ENCODE data around the gene CHST2. TPM values are rescaled to one million over a fixed set of nuclear protein-coding genes. Genes with fewer than 3 reads are reported as not detected.

CHST2 gene
- total RNA-seq, 1 donor from 2014 or later = 41.6 TPM

GRCh38 chr3:143100451-143100850 is 19.1 kb upstream of the CHST2 start:
- Mint-ChIP-seq H3K9me3 (ENCODE audit: unreplicated experiment) (peaks cover 10% of the 10 kb centered on the region), H3K4me3 (ENCODE audit: unreplicated experiment) (no peak overlapping the region), H3K27me3 (ENCODE audit: unreplicated experiment) (peaks cover 22% of the 10 kb centered on the region), H3K27ac (ENCODE audit: unreplicated experiment) (no peak overlapping the region), H3K4me1 (ENCODE audit: unreplicated experiment) (peaks cover 7% of the 10 kb centered on the region), H3K36me3 (ENCODE audit: unreplicated experiment) (peaks cover 2% of the 10 kb centered on the region)
- no peak for TF ChIP-seq CTCF (IDR thresholded peaks at IDR 0.05)
- no peak for DNase-seq (ENCODE audit: extremely low spot score, unreplicated experiment)

- Mint-ChIP-seq H3K4me3 (ENCODE audit: unreplicated experiment) (no peak overlapping the region), H3K27ac (ENCODE audit: unreplicated experiment) (no peak overlapping the region), H3K36me3 (ENCODE audit: unreplicated experiment) (peaks cover 11% of the 10 kb centered on the region), H3K27me3 (ENCODE audit: unreplicated experiment) (peaks cover 20% of the 10 kb centered on the region), H3K4me1 (ENCODE audit: unreplicated experiment) (peaks cover 13% of the 10 kb centered on the region), H3K9me3 (ENCODE audit: unreplicated experiment) (peaks cover 13% of the 10 kb centered on the region)
- no peak for TF ChIP-seq CTCF (IDR thresholded peaks at IDR 0.05)
- no peak for DNase-seq (ENCODE audit: extremely low spot score, unreplicated experiment)
Observed at GRCh38 chr3:143101792-143102381, 17.7 kb upstream of the CHST2 start.

- H3K27ac Mint-ChIP-seq (ENCODE audit: unreplicated experiment) = no peak overlapping the region
- DNase-seq (ENCODE audit: extremely low spot score, unreplicated experiment) = no peak
- H3K27me3 Mint-ChIP-seq (ENCODE audit: unreplicated experiment) = peaks cover 16% of the 10 kb centered on the region
- H3K4me3 Mint-ChIP-seq (ENCODE audit: unreplicated experiment) = no peak overlapping the region
- peaks cover 11% of the 10 kb centered on the region for H3K36me3 Mint-ChIP-seq (ENCODE audit: unreplicated experiment)
- H3K9me3 Mint-ChIP-seq (ENCODE audit: unreplicated experiment) = peaks cover 13% of the 10 kb centered on the region
- no peak for TF ChIP-seq CTCF (IDR thresholded peaks at IDR 0.05)
- peaks cover 13% of the 10 kb centered on the region for H3K4me1 Mint-ChIP-seq (ENCODE audit: unreplicated experiment)
Observed at GRCh38 chr3:143103652-143104051, 15.9 kb upstream of the CHST2 start.

- H3K36me3 Mint-ChIP-seq (ENCODE audit: unreplicated experiment) = peaks cover 11% of the 10 kb centered on the region
- no peak overlapping the region for H3K27ac Mint-ChIP-seq (ENCODE audit: unreplicated experiment)
- peaks cover 11% of the 10 kb centered on the region for H3K27me3 Mint-ChIP-seq (ENCODE audit: unreplicated experiment)
- peaks cover 6% of the 10 kb centered on the region for H3K4me1 Mint-ChIP-seq (ENCODE audit: unreplicated experiment)
- peaks cover 13% of the 10 kb centered on the region for H3K9me3 Mint-ChIP-seq (ENCODE audit: unreplicated experiment)
- no peak overlapping the region for H3K4me3 Mint-ChIP-seq (ENCODE audit: unreplicated experiment)
- no peak for DNase-seq (ENCODE audit: extremely low spot score, unreplicated experiment)
- no peak for TF ChIP-seq CTCF (IDR thresholded peaks at IDR 0.05)
Observed at GRCh38 chr3:143105170-143105569, 14.4 kb upstream of the CHST2 start.

- H3K9me3 Mint-ChIP-seq (ENCODE audit: unreplicated experiment) = peaks cover 5% of the 10 kb centered on the region
- peaks cover 12% of the 10 kb centered on the region for H3K27me3 Mint-ChIP-seq (ENCODE audit: unreplicated experiment)
- TF ChIP-seq CTCF (IDR thresholded peaks at IDR 0.05) = no peak
- no peak overlapping the region for H3K4me3 Mint-ChIP-seq (ENCODE audit: unreplicated experiment)
- H3K36me3 Mint-ChIP-seq (ENCODE audit: unreplicated experiment) = peaks cover 10% of the 10 kb centered on the region
- H3K27ac Mint-ChIP-seq (ENCODE audit: unreplicated experiment) = no peak overlapping the region
- DNase-seq (ENCODE audit: extremely low spot score, unreplicated experiment) = no peak
- H3K4me1 Mint-ChIP-seq (ENCODE audit: unreplicated experiment) = peaks cover 6% of the 10 kb centered on the region
Observed at GRCh38 chr3:143109861-143110260, 9.7 kb upstream of the CHST2 start.
